LNCAP (cell line): ENCODE data around the gene CAVIN2.

Source experiments
- CTCF ChIP-seq: fragments of 450-650 bp; IDR thresholded peaks from 2 replicates; pipeline ENCODE4 v1.5.1; 2017; ENCODE audit warnings: mild to moderate bottlenecking

Gene CAVIN2

GRCh38 chr2:191863988-191864387 lies 17.1 kb upstream of the CAVIN2 start:
- no peak for TF ChIP-seq CTCF

GRCh38 chr2:191862156-191862775 lies 15.4 kb upstream of the CAVIN2 start:
- TF ChIP-seq CTCF, result no peak

- TF ChIP-seq CTCF, result no peak
Measured at GRCh38 chr2:191860760-191861466, 14.0 kb upstream of the CAVIN2 start.

GRCh38 chr2:191859681-191860080 lies 12.8 kb upstream of the CAVIN2 start:
- TF ChIP-seq CTCF, result no peak

- no peak for TF ChIP-seq CTCF
Measured at GRCh38 chr2:191857886-191858285, 11.0 kb upstream of the CAVIN2 start.

- TF ChIP-seq CTCF, result no peak
Measured at GRCh38 chr2:191857259-191857805, 10.4 kb upstream of the CAVIN2 start.

- TF ChIP-seq CTCF, result no peak
Measured at GRCh38 chr2:191856111-191856876, 9.4 kb upstream of the CAVIN2 start.
